Spleen (tissue), 11 donors: ENCODE data around the gene GSG1L. TPM values are rescaled to one million over a fixed set of nuclear protein-coding genes. Genes with fewer than 3 reads are reported as not detected.
A peak's percentile ranks its signal among the peaks of the same experiment; 100 is the strongest.

ENCODE experiments used
- DNase-seq: peaks from one replicate; pipeline ENCODE4 v3.0.0-alpha.2; 2020
- H3K27ac ChIP-seq, 8 donors: fragments of 200-600 bp; sonication (generic) in 7 of 8; 1 replicate in 4 of 8; 2 replicates in 4 of 8; pipeline versions ENCODE4 v1.5.0 to v1.8.0; 2016 to 2021; ENCODE audit warnings: inconsistent platforms in 4 of 8, mild to moderate bottlenecking in 4 of 8, moderate library complexity in 1 of 8
- H3K27me3 ChIP-seq, 7 donors: fragments of 200-600 bp; sonication (generic) in 6 of 7; replicated peaks in 1 of 7; 1 replicate in 4 of 7; 2 replicates in 3 of 7; pipeline versions ENCODE4 v1.5.0 to v1.8.0; 2016 to 2021; ENCODE audit warnings: inconsistent platforms in 3 of 7, mild to moderate bottlenecking in 1 of 7
- H3K36me3 ChIP-seq, 6 donors: fragments of 200-600 bp; sonication (generic) in 5 of 6; 1 replicate in 4 of 6; 2 replicates in 2 of 6; pipeline versions ENCODE4 v1.5.0 to v1.8.0; 2016 to 2021; ENCODE audit warnings: inconsistent platforms in 2 of 6
- H3K4me1 ChIP-seq, 6 donors: fragments of 200-600 bp; sonication (generic) in 5 of 6; 1 replicate in 3 of 6; 2 replicates in 3 of 6; pipeline versions ENCODE4 v1.5.0 to v1.8.0; 2016 to 2021; ENCODE audit warnings: inconsistent platforms in 3 of 6
- H3K4me3 ChIP-seq, 8 donors: fragments of 200-600 bp; sonication (generic) in 7 of 8; 1 replicate in 4 of 8; 2 replicates in 4 of 8; pipeline versions ENCODE4 v1.5.0 to v1.8.0; 2016 to 2021; ENCODE audit warnings: inconsistent platforms in 4 of 8, mild to moderate bottlenecking in 4 of 8, moderate library complexity in 2 of 8
- H3K9me3 ChIP-seq, 8 donors: fragments of 200-600 bp; sonication (generic) in 7 of 8; 1 replicate in 4 of 8; 2 replicates in 4 of 8; pipeline versions ENCODE4 v1.5.0 to v1.8.0; 2016 to 2021; ENCODE audit warnings: inconsistent platforms in 4 of 8
- CTCF ChIP-seq, 11 experiments: fragments of 200-600 bp in 7 of 11; fragments of 450-650 bp in 4 of 11; sonication (generic) in 4 of 11; IDR thresholded peaks in 8 of 11; conservative IDR thresholded peaks in 3 of 11; 1 replicate in 7 of 11; 2 replicates in 4 of 11; pipeline versions ENCODE4 v1.4.0 to v1.8.0; 2016 to 2021; ENCODE audit warnings: antibody characterized with exemption in 11 of 11, inconsistent platforms in 4 of 11, mild to moderate bottlenecking in 1 of 11
- POLR2A ChIP-seq, 3 donors: fragments of 450-650 bp; IDR thresholded peaks; one replicate each; pipeline ENCODE4 v1.5.1; 2017; ENCODE audit warnings: antibody characterized with exemption in 3 of 3, mild to moderate bottlenecking in 1 of 3
- POLR2AphosphoS5 ChIP-seq, 3 donors: sonication (generic); formaldehyde crosslinking; IDR thresholded peaks; one replicate each; pipeline ENCODE4 v1.5.1; 2017; ENCODE audit warnings: antibody characterized with exemption in 3 of 3
- WGBS, 5 donors: extraction: QIAGEN DNeasy Blood & Tissue Kit in 3 of 5; methylation state at CpG; one replicate each; pipeline versions ENCODE4 v1.1.5 to v1.1.7; 2013 to 2018; 5-methylcytosine and 5-hydroxymethylcytosine counted together
- intact Hi-C: fragments of 100-400 bp; cut with DNase I; formaldehyde crosslinking; loops from one replicate; pipeline ENCODE4 v1.15.0; 2023; ENCODE audit warnings: low total_unique reads
- polyA plus RNA-seq, 3 donors: library from polyadenylated mRNA; stranded (reverse); fragments of 200-250 nt; gene quantifications; one replicate each; pipeline ENCODE4 v1.2.1, GENCODE V29; 2013
- total RNA-seq, 7 donors: library from RNA; depleted of rRNA in 3 of 7; stranded (reverse); fragments of >200 nt in 3 of 7; fragmentation: NEBNext Ultra II Directional in 4 of 7; extraction: Animal tissue kit (Norgen Biotek cat#: 25700) in 4 of 7; gene quantifications; one replicate each; pipeline versions ENCODE4 v1.1.0 to v1.2.1, GENCODE V29; 2016 to 2021
- donor health status: healthy with polysubstance abuse.
- donor health status: DM: no; HTN: no; CAD: no; lungs with moderate emphysema.
- donor health status: DM: no; HTN: no; CAD: no.
- donor health status: Bipolar disorder and iron deficiency.
- donor health status: healthy.
- donor health status: DM: no; HTN: no; CAD: no.
- donor health status: DM: yes; HTN: yes; CAD: no.

The GSG1L gene
- total and polyA plus RNA-seq, 10 donors: 0.22 to 0.58 (median 0.43) TPM; not detected in 6

GRCh38 chr16:27927266-27927901, 136.1 kb downstream of the GSG1L start:
- DNase-seq: peak; percentile 22

GRCh38 chr16:27925612-27926011, 137.9 kb downstream of the GSG1L start:
- TF ChIP-seq POLR2A (IDR thresholded peaks at IDR 0.05): no peak
- Histone ChIP-seq H3K4me1 (no peaks in the 10 kb centered on the region), H3K27ac (no peak overlapping the region), H3K9me3 (no peaks in the 10 kb centered on the region), H3K4me3 (no peak overlapping the region), H3K36me3 (no peaks in the 10 kb centered on the region), H3K27me3 (peaks cover 0 to 63% (median 0%) of the 10 kb centered on the region in 7 donors)
- 67 to 76% (median 73%) methylated on average over 9 of the region's 9 CpGs for WGBS, 5 donors
- intact Hi-C loops: no loop called here
- no peak for DNase-seq

More at GRCh38 chr16:27927266-27927901, 136.1 kb downstream of the GSG1L start:
- Histone ChIP-seq H3K4me1 (no peaks in the 10 kb centered on the region), H3K9me3 (peaks cover 0 to 3% (median under 1%) of the 10 kb centered on the region in 8 donors), H3K36me3 (no peaks in the 10 kb centered on the region), H3K27me3 (peaks cover 0 to 48% (median 0%) of the 10 kb centered on the region in 7 donors), H3K27ac (no peak overlapping the region), H3K4me3 (no peak overlapping the region)
- intact Hi-C loops: no loop called here
- TF ChIP-seq POLR2A (IDR thresholded peaks at IDR 0.05): no peak
- no peak for TF ChIP-seq POLR2AphosphoS5 (IDR thresholded peaks at IDR 0.05)
- TF ChIP-seq CTCF (IDR thresholded peaks at IDR 0.05 in 8 of 11, conservative IDR thresholded peaks at IDR 0.05 in 3 of 11): no peak
- WGBS, 5 donors: 70 to 89% (median 79%) methylated on average over 13 of the region's 13 CpGs

GRCh38 chr16:27924411-27925118, 138.9 kb downstream of the GSG1L start:
- Histone ChIP-seq H3K36me3 (no peaks in the 10 kb centered on the region), H3K4me3 (no peak overlapping the region), H3K9me3 (no peaks in the 10 kb centered on the region), H3K27ac (no peak overlapping the region), H3K27me3 (peaks cover 0 to 63% (median 0%) of the 10 kb centered on the region in 7 donors), H3K4me1 (no peaks in the 10 kb centered on the region)
- TF ChIP-seq POLR2AphosphoS5 (IDR thresholded peaks at IDR 0.05) (no peak), POLR2A (IDR thresholded peaks at IDR 0.05) (no peak), CTCF (IDR thresholded peaks at IDR 0.05 in 8 of 11, conservative IDR thresholded peaks at IDR 0.05 in 3 of 11) (no peak)
- WGBS, 5 donors: 59 to 83% (median 61%) methylated on average over 4 of the region's 4 CpGs
- intact Hi-C loops: no loop called here
- DNase-seq: no peak

DNA sequence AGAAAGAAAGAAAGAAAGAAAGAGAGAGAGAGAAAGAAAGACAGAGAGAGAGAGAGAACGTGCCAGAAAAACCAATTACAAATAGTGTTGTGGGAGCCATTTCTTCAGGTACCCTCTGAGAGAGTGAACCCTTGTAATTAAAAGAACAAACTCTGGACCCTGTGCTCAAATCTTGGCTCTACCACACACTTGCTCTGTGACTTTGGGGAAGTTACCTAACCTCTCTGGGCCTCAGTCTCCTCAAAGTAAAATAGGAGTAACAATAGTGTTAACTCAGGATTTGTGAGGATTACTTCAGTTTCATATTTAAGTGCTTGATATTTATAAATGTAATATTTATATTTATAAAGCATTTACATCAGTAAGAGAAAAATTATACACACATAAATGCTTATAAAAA, 139.8 kb downstream of the GSG1L start:
- 77 to 86% (median 83%) methylated on average over 1 of the region's 1 CpG for WGBS, 5 donors
- Histone ChIP-seq H3K27me3 (peaks cover 0 to 63% (median 4%) of the 10 kb centered on the region in 7 donors), H3K4me1 (no peaks in the 10 kb centered on the region), H3K9me3 (no peaks in the 10 kb centered on the region), H3K36me3 (no peaks in the 10 kb centered on the region), H3K4me3 (no peak overlapping the region), H3K27ac (no peak overlapping the region)
- intact Hi-C loops: no loop called here
- TF ChIP-seq POLR2AphosphoS5 (IDR thresholded peaks at IDR 0.05): no peak
- no peak for TF ChIP-seq POLR2A (IDR thresholded peaks at IDR 0.05)
- TF ChIP-seq CTCF (IDR thresholded peaks at IDR 0.05 in 8 of 11, conservative IDR thresholded peaks at IDR 0.05 in 3 of 11): no peak
- no peak for DNase-seq
